Activated effector memory CD4-positive, alpha-beta T cell treated with anti-CD3 and anti-CD28 coated beads, Interleukin-2, amount 50 U/mL, for 16 hours (primary cell): ENCODE measurements around the gene ELK3.

Source experiments
- DNase-seq: peaks from one replicate; pipeline ENCODE4 v3.0.0-alpha.2; 2020

ELK3 gene

DNA sequence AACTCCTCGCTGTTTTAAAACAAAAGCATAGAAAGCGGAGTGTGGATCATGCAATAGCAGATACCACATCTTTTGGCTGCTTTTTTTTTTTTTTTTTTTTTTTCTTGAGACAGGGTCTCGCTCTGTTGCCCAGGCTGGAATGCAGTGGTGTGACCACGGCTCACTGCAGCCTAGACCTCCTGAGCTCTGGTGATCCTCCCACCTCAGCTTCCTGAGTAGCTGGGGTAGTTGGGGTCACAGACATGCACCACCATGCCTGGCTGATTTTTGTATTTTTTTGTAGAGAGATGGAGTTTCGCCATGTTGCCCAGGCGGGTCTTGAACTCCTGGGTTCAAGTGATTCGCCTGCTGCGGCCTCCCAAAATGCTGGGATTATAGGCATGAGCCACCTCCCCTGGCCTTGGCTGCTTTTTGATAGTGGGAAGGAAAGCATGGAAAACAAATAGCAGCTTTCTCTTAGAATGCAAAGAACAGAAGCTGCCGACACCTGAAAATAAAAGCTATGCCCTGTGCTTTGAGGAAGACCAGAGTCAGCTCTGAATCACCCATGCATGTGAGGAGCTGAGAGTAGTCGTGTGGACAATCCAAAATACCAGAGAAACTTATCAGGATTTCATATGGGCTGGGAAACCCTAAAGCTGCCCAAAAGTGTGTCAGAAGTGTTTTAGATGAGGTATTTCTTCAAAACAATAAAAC is 3.6 kb upstream of the ELK3 start:
- DNase-seq = no peak

DNA sequence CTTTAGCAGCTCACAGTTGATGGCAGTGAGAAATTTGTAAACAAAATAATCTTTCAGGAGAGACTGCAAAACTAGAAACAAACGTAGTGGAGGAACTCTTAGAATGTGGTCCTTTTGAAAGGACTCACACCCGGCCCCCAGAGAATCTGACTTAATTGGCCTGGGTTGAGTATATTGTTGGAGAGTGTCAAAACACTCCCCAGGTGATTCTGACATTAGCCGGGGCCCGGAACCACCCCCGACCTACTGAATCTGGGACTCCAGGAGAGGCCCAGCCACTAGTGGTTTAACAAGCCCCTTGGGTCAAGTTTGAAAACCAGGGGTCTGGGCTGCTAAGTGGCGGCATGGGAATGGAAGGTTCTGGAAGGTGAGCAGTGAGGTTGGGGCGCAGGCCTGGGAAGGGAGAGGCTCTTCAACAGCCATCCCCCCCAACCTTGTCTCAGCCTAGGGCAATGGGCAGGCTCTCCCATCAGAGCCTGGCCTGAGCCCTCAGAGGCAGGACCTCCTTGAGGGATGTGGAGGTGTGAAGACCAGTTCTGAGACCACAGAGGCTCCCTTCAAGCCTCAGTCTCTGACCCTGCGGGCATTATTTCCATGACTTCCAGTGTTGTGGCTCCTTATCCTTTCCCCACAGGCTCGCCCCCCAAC is 1.1 kb upstream of the ELK3 start:
- peak; percentile 68 for DNase-seq

- DNase-seq = no peak
Measured at GRCh38 chr12:96194576-96194889, 358 bp downstream of the ELK3 start.

GRCh38 chr12:96194971-96195844 is 1.0 kb downstream of the ELK3 start:
- DNase-seq = peak; percentile 90

DNA sequence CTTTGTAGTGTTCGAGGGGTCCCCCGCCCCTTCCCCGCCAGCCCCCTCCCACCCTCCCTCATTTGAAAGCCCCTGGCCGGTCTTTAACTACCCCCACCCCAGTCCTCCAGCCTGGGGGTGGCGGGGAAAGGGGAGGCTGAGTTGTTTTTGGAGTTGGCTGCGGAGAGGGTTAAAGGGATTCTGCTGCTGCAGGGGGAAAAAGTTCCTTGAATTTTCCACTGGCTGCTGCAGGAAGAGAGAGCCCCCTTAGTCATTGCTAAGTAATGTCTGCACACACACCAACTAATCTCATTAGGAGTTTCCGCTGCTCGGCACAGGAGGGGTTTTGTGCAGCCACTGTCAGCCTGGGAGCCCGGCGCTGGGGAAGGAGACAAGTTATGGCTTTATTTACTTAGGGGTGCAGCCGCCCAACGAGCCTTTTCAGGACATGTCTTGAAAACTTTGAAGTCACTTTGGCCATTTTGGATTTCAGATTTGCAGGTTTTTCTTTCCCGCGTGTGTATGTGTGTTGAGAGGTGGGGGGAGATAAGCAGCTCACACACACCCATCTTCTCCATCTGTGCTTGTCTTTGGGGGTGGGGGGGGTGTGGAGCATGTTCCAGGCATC is 1.8 kb downstream of the ELK3 start:
- DNase-seq = peak; percentile 82

GRCh38 chr12:96196781-96197180 is 2.6 kb downstream of the ELK3 start:
- DNase-seq = peak; percentile 76

GRCh38 chr12:96197503-96198272 is 3.5 kb downstream of the ELK3 start:
- DNase-seq = no peak

DNA sequence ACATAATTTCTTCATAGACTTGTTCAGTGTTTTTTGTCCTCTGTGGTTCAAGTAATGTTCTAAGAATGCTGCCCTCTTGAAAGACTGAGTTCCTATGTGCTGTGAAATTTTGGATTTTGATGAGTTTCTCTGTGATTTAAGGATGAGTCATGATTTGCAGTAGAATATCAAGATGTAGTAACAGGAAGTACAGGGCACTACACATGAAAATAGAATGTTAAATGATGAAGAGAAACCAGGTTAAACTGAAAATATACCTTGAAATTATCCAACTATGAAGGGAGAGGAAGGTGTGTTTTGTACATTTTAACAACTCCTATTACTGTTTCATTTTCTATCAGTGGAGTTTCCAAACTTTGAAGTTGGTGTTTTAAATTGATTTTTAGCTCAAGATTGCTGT is 4.8 kb downstream of the ELK3 start:
- no peak for DNase-seq

- no peak for DNase-seq
Measured at GRCh38 chr12:96199464-96199863, 5.3 kb downstream of the ELK3 start.

GRCh38 chr12:96201272-96202227 is 7.4 kb downstream of the ELK3 start:
- no peak for DNase-seq

- no peak for DNase-seq
Measured at GRCh38 chr12:96204381-96204780, 10.2 kb downstream of the ELK3 start.

DNA sequence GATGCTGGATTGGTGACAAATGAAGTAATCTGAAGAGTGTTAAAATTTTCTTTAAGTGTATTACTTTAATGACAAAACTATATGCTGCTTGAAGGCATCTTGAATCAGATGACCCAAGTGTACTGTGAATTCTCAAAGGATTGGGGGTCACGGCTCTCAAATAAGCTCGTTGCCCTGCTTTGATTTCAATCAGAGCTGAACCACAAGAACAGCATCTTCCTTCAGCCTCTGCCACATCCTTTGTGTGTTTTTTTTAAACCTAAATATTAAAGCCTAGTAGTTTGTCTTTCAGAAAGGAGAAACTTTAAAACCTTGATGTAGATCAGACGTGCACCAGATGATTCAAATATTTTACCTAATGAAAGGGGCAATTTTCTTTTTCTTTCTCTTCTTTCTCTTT is 11.7 kb downstream of the ELK3 start:
- no peak for DNase-seq

DNA sequence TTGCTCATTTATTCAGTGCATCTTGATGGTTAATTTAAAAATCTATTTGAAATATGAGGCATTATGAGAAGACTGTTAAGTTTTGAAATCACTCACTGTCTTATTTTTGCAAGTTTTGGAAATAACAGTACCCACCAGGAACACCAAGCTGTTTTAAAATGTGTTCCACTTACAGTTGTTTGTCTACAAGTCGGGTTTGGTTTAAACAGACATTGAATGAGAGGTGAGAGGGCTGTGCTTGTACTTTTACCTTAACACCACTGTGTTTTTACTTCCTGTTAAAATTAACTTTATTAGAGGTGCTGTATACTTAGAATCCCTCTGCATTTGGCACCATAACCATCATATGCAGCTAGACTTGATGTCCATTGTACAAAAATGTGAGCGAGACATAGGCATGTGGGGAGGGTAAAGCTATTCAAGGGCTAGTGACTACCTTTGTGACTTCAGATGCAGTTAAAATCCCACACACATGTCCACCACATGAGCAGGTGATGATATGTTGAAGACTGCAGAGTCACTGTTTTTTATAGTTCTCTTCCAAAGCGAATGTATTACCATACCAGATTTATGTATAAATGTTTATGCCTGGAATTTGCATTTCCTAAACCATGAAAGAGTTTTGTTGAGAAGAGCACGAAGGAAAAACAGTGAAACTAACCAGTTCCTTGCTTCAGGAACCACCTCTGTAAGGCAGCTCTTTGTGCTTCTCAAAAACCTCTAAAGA is 12.9 kb downstream of the ELK3 start:
- no peak for DNase-seq

DNA sequence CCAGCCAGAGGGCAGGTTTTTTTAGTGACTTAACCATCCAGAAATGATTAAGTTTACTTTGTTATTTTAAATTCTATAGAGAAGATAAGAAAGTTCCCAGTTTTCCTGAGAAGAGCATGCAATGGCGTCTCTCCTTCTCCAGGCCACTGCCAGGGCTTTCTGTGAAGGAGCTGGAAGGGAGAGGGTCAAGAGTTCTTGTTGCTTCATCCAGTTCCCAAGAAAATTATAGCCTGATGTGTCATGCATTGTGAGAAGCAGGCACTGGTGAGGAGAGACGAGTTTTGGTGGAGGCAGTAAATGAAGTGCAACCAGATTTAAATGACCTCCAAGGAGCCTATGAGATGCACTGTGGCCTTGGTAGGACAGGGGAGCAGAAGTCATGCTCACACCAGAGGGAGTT is 14.2 kb downstream of the ELK3 start:
- DNase-seq = no peak

GRCh38 chr12:96208801-96209549 is 14.8 kb downstream of the ELK3 start:
- no peak for DNase-seq

DNA sequence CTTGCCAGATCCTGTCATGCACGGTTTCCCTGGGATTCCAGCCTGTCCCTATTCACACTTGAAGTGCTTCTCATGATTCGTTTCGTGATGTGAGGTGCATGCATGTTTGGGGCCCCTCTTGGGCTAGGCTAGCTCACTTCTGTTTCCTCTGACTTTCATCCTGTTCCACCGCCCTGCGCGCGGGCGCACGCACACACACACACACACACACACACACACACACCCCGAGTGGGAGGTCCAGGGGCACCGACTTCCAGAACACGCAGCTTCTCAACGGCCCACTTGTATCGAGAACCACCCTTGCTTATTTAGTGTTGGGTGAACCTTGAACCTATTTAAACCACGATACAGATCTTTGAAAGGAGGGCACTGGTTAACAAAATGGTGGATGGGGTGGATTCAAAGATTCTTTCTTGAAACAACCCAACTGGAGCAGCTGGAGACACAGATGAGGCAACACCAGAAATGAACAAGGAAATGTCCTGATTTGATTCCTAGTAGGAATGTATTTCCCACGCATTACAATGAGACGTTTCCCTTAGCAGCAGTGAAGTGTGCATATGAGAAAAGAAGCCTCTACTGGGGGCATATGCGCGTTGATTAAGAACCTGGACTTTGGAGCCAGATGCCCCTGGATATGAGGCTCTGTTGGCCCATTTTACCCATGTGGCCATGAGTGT is 16.3 kb downstream of the ELK3 start:
- DNase-seq = peak; percentile 77

DNA sequence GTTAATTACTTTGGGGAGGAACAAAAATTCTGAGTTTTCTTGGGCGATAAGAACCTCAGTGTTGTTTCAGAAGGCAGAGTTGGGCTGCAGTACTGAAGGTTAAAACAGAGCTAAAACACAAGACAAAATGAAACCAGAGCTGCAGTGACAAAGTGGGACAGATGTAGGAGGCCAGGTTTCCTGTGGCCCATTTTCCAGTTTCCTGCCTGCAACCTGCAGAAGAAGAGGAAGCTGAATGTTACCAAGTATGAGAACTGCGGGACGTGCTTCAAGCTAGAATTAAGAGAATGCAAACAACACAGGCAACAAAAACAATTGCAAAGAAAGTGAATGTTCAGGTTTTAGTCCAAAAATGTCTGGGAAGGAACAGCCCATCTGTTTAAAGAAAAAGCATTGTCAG is 17.8 kb downstream of the ELK3 start:
- peak; percentile 74 for DNase-seq

GRCh38 chr12:96212456-96213375 is 18.5 kb downstream of the ELK3 start:
- DNase-seq = no peak
